Measurements from ENCODE around the gene GPC6.

GRCh38 chr13:93511011-93511410, 284.4 kb downstream of the GPC6 start:
- TF ChIP-seq CTCF (IDR thresholded peaks at IDR 0.05) (no peak), POLR2A (IDR thresholded peaks at IDR 0.05) (no peak), EP300 (IDR thresholded peaks at IDR 0.05) (no peak), POLR2AphosphoS5 (IDR thresholded peaks at IDR 0.05) (no peak)
